Hepatocyte (in vitro differentiated cells): ENCODE results near the gene TMEM30A. TPM values are rescaled to one million over a fixed set of nuclear protein-coding genes. Genes with fewer than 3 reads are reported as not detected.

Source experiments
- DNase-seq: peaks from one replicate; pipeline ENCODE4 v3.0.0-alpha.2; 2016; ENCODE audit warnings: low spot score
- H2AFZ ChIP-seq: fragments of 200-600 bp; sonication (generic); 2 replicates; pipeline ENCODE4 v1.6.0; 2016; ENCODE audit warnings: antibody characterized with exemption, mild to moderate bottlenecking
- H3K27ac ChIP-seq: fragments of 200-600 bp; sonication (generic); 2 replicates; pipeline ENCODE4 v1.5.1; 2016; ENCODE audit warnings: mild to moderate bottlenecking
- H3K27me3 ChIP-seq: fragments of 200-600 bp; sonication (generic); 2 replicates; pipeline ENCODE4 v1.6.1; 2016
- H3K36me3 ChIP-seq: fragments of 200-600 bp; sonication (generic); replicated peaks from 2 replicates; pipeline ENCODE4 v1.5.1; 2016; ENCODE audit warnings: low read depth; ENCODE audit not compliant: insufficient read depth
- H3K4me1 ChIP-seq: fragments of 200-600 bp; sonication (generic); 2 replicates; pipeline ENCODE4 v1.5.1; 2016; ENCODE audit warnings: mild to moderate bottlenecking, moderate library complexity; ENCODE audit not compliant: insufficient read depth
- H3K4me2 ChIP-seq: fragments of 200-600 bp; sonication (generic); 2 replicates; pipeline ENCODE4 v1.6.0; 2016
- H3K4me3 ChIP-seq: fragments of 200-600 bp; sonication (generic); 2 replicates; pipeline ENCODE4 v1.5.1; 2016; ENCODE audit warnings: mild to moderate bottlenecking
- H3K79me2 ChIP-seq: fragments of 200-600 bp; sonication (generic); 2 replicates; pipeline ENCODE4 v1.6.0; 2017; ENCODE audit warnings: mild to moderate bottlenecking
- H3K9me2 ChIP-seq: fragments of 200-600 bp; sonication (generic); replicated peaks from 2 replicates; pipeline ENCODE4 v1.6.0; 2017; ENCODE audit warnings: mild to moderate bottlenecking; ENCODE audit not compliant: insufficient read depth
- H3K9me3 ChIP-seq: fragments of 200-600 bp; sonication (generic); 2 replicates; pipeline ENCODE4 v1.5.1; 2016; ENCODE audit warnings: low read depth, mild to moderate bottlenecking
- H4K20me1 ChIP-seq: fragments of 200-600 bp; sonication (generic); 2 replicates; pipeline ENCODE4 v1.6.0; 2016; ENCODE audit warnings: mild to moderate bottlenecking; ENCODE audit not compliant: insufficient read depth, poor library complexity, severe bottlenecking
- EZH2 ChIP-seq: fragments of 200-600 bp; sonication (generic); IDR thresholded peaks from 2 replicates; pipeline ENCODE4 v1.6.1; 2016; ENCODE audit warnings: antibody characterized with exemption, mild to moderate bottlenecking, borderline replicate concordance
- EZH2phosphoT487 ChIP-seq: fragments of 200-600 bp; sonication (generic); IDR thresholded peaks from one replicate; pipeline ENCODE4 v1.6.1; 2018; ENCODE audit warnings: antibody characterized with exemption, mild to moderate bottlenecking, low read depth, moderate library complexity; ENCODE audit not compliant: unreplicated experiment, severe bottlenecking
- WGBS: methylation state at CpG from one replicate; pipeline ENCODE4 v1.1.6; 2016; ENCODE audit warnings: low lambda C conversion rate; ENCODE audit errors: missing lambda C conversion rate; 5-methylcytosine and 5-hydroxymethylcytosine counted together
- polyA plus RNA-seq: library from polyadenylated mRNA; unstranded; fragments of >200 nt; fragmentation: Nextera tagmentation; extraction: Ambion mirVana; gene quantifications from 2 replicates; pipeline ENCODE4 v1.2.1, GENCODE V29; 2016
- total RNA-seq: library from RNA; depleted of rRNA; stranded (reverse); fragments of >200 nt; gene quantifications from 2 replicates; pipeline ENCODE4 v1.2.3, GENCODE V29; 2014
- TF ChIP-seq, protein P1 (sequence below): fragments of 200-600 bp; sonication (generic); IDR thresholded peaks from 2 replicates; pipeline ENCODE4 v1.5.1; 2016; ENCODE audit warnings: antibody characterized with exemption, mild to moderate bottlenecking; ENCODE audit not compliant: poor library complexity

The TMEM30A gene
- total and polyA plus RNA-seq, 2 experiments from 2014 or later, result 71.1 to 165 TPM

DNA sequence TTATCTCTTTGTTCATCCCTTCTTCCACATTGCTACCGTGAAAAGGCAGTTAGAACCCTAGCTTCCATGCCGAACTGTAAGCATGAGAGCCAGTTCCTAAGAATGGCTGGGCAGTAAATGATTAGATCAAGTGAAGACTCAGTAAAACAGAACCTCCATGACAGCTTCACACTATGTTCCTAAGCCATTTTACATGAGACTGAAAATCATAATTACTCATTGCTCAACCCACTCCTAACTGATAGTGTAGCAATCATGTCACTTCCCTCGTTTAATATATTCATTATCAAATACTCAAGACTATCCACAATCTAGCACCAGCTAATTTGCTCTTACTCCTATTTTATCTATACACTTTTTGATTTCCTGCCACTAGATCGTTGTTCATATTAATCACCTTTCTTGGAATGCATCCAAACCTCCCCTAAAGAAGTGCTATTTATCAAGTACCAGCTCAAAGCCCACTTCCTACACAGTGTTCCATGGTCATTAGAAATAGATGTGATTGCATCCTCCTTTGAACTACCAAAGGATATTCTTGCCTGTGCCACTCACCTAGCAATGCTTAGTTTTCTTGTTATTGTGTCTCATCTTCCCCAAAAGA, 6.0 kb downstream of the TMEM30A start:
- H3K9me2 ChIP-seq, result no peaks in the 10 kb centered on the region
- no peaks in the 10 kb centered on the region for H3K36me3 ChIP-seq
- H3K27ac ChIP-seq, result no peak overlapping the region
- 67% methylated on average over 4 of the region's 4 CpGs for WGBS
- H3K27me3 ChIP-seq, result no peaks in the 10 kb centered on the region
- no peak for TF ChIP-seq EZH2phosphoT487
- no peak for TF ChIP-seq EZH2
- TF ChIP-seq, protein P1, sequence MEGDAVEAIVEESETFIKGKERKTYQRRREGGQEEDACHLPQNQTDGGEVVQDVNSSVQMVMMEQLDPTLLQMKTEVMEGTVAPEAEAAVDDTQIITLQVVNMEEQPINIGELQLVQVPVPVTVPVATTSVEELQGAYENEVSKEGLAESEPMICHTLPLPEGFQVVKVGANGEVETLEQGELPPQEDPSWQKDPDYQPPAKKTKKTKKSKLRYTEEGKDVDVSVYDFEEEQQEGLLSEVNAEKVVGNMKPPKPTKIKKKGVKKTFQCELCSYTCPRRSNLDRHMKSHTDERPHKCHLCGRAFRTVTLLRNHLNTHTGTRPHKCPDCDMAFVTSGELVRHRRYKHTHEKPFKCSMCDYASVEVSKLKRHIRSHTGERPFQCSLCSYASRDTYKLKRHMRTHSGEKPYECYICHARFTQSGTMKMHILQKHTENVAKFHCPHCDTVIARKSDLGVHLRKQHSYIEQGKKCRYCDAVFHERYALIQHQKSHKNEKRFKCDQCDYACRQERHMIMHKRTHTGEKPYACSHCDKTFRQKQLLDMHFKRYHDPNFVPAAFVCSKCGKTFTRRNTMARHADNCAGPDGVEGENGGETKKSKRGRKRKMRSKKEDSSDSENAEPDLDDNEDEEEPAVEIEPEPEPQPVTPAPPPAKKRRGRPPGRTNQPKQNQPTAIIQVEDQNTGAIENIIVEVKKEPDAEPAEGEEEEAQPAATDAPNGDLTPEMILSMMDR, result no peak
- H3K9me3 ChIP-seq, result no peaks in the 10 kb centered on the region
- H3K4me1 ChIP-seq, result peaks cover 25% of the 10 kb centered on the region
- no peak overlapping the region for H3K4me3 ChIP-seq
- no peak for DNase-seq
- no peak overlapping the region for H3K4me2 ChIP-seq
- H2AFZ ChIP-seq, result no peak overlapping the region
- H3K79me2 ChIP-seq, result peaks cover 100% of the 10 kb centered on the region
- H4K20me1 ChIP-seq, result peaks cover 67% of the 10 kb centered on the region

DNA sequence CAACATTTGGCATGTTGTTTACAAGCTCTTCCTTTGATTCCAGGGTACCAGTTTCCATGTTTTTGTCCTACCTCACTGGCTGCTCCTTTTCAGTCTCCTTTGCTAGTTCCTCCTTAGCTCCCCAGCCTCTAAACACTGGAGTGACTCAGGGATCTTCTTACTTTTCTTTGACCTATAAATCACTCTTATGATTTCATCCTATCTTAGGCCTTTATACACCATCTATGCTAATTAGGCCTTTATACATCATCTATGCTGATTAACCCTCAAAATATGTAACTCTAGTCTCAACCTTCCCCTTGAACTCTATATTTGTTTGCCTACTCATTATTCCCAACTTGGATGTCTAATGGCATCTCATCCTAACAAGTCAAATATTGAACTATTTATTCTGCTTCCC, 9.5 kb downstream of the TMEM30A start:
- H3K4me2 ChIP-seq, result no peak overlapping the region
- H3K36me3 ChIP-seq, result no peaks in the 10 kb centered on the region
- peaks cover 100% of the 10 kb centered on the region for H3K79me2 ChIP-seq
- no peaks in the 10 kb centered on the region for H3K9me2 ChIP-seq
- TF ChIP-seq EZH2phosphoT487, result no peak
- TF ChIP-seq EZH2, result no peak
- TF ChIP-seq, protein P1, result no peak
- no peak for DNase-seq
- no peaks in the 10 kb centered on the region for H3K27me3 ChIP-seq
- H3K9me3 ChIP-seq, result no peaks in the 10 kb centered on the region
- H4K20me1 ChIP-seq, result peaks cover 35% of the 10 kb centered on the region
- H2AFZ ChIP-seq, result no peak overlapping the region
- H3K4me1 ChIP-seq, result peaks cover 2% of the 10 kb centered on the region
- no peak overlapping the region for H3K4me3 ChIP-seq
- no peak overlapping the region for H3K27ac ChIP-seq

DNA sequence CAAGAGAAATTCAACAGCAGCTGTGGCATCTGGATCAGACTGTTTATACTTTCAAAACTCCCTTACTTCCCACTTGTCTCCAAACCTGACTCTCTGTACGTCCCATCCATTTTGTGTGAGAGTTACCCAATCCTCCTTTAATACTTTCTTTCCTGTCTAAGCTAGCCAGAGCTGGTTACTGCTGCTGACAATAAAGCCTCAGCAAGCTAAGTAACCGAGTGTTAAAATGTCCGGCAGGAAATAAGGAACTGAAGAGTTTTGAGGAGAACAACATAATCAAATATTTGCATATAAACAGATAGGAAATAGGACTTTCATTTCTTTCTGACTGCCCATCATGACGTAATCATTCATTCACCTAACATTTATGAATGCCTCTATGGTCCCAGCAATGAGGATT, 11.6 kb downstream of the TMEM30A start:
- no peak for DNase-seq
- H3K4me3 ChIP-seq, result no peak overlapping the region
- TF ChIP-seq, protein P1, result no peak
- H3K9me3 ChIP-seq, result no peaks in the 10 kb centered on the region
- 86% methylated on average over 4 of the region's 4 CpGs for WGBS
- H3K36me3 ChIP-seq, result no peaks in the 10 kb centered on the region
- H3K27me3 ChIP-seq, result no peaks in the 10 kb centered on the region
- peaks cover 19% of the 10 kb centered on the region for H4K20me1 ChIP-seq
- H3K4me1 ChIP-seq, result peaks cover 5% of the 10 kb centered on the region
- H3K9me2 ChIP-seq, result no peaks in the 10 kb centered on the region
- H3K27ac ChIP-seq, result peak overlapping the region; percentile 77
- peak overlapping the region; percentile 21 for H3K4me2 ChIP-seq
- peaks cover 97% of the 10 kb centered on the region for H3K79me2 ChIP-seq
- H2AFZ ChIP-seq, result no peak overlapping the region
